IMR-90 (cell line): ENCODE results near the gene QTRT2. TPM values are rescaled to one million over a fixed set of nuclear protein-coding genes. Genes with fewer than 3 reads are reported as not detected.

ENCODE experiments used
- ATAC-seq: fragments of 200-7000 bp; cut with Tn5 transposase; 2 replicates; pipeline ENCODE4 v1.9.1; 2020; ENCODE audit warnings: low read depth, mild to moderate bottlenecking, moderate library complexity
- BruUV-seq: library from RNA; stranded (reverse); fragments of 400-500 nt; replicated peaks from 2 replicates; lab custom pipeline; 2021; lab: Mats Ljungman, UMichigan
- CTCF ChIA-PET: fragments of 300-600 bp; formaldehyde crosslinking; extraction: SDS; loops from one replicate; lab custom pipeline; 2021; ENCODE audit warnings: antibody characterized with exemption; lab: Yijun Ruan, JAX
- POLR2A ChIA-PET: fragments of 300-600 bp; sonication (Branson Sonifier 250); formaldehyde crosslinking; loops from one replicate; lab custom pipeline; 2022; ENCODE audit warnings: antibody characterized with exemption; ENCODE audit not compliant: unreplicated experiment; lab: Charles Lee
- DNase-seq: peaks from one replicate; pipeline ENCODE4 v3.0.0; 2013
- H2AFZ ChIP-seq: replicated peaks from 2 replicates; pipeline ENCODE3; 2013; ENCODE audit warnings: low read length, mild to moderate bottlenecking; ENCODE audit not compliant: poor library complexity
- H2AK5ac ChIP-seq: 2 replicates; pipeline ENCODE4 v1.6.1; 2013; ENCODE audit warnings: low read depth, low read length, inconsistent platforms
- H2AK9ac ChIP-seq: replicated peaks from 2 replicates; pipeline ENCODE3; 2013; ENCODE audit warnings: mild to moderate bottlenecking, low read depth, low read length, moderate library complexity; ENCODE audit not compliant: poor library complexity
- H2BK120ac ChIP-seq: 2 replicates; pipeline ENCODE4 v1.6.1; 2013; ENCODE audit warnings: low read depth, low read length, inconsistent platforms
- H2BK15ac ChIP-seq: 3 replicates; pipeline ENCODE4 v1.6.1; 2013; ENCODE audit warnings: low read depth, low read length, inconsistent platforms
- H2BK20ac ChIP-seq: 2 replicates; pipeline ENCODE4 v1.6.1; 2013; ENCODE audit warnings: low read depth, mild to moderate bottlenecking, inconsistent platforms, low read length, moderate library complexity
- H2BK5ac ChIP-seq: 2 replicates; pipeline ENCODE4 v1.6.1; 2013; ENCODE audit warnings: mild to moderate bottlenecking, low read depth, low read length, inconsistent platforms; ENCODE audit not compliant: poor library complexity, severe bottlenecking
- H3K14ac ChIP-seq: replicated peaks from 2 replicates; pipeline ENCODE4 v1.6.1; 2013; ENCODE audit warnings: low read depth, low read length, inconsistent platforms
- H3K18ac ChIP-seq: 2 replicates; pipeline ENCODE4 v1.6.1; 2013; ENCODE audit warnings: low read depth, low read length, control low read depth
- H3K23ac ChIP-seq: 2 replicates; pipeline ENCODE4 v1.6.1; 2013; ENCODE audit warnings: low read depth, low read length, inconsistent platforms
- H3K27ac ChIP-seq: 2 replicates; pipeline ENCODE4 v1.5.1; 2013; ENCODE audit warnings: mild to moderate bottlenecking, control low read depth, low read length; ENCODE audit not compliant: insufficient read depth
- H3K27me3 ChIP-seq: 2 replicates; pipeline ENCODE4 v1.6.1; 2013; ENCODE audit warnings: low read length; ENCODE audit not compliant: control insufficient read depth, insufficient read depth
- H3K36me3 ChIP-seq: 2 replicates; pipeline ENCODE4 v1.6.1; 2013; ENCODE audit warnings: low read length, mixed read lengths; ENCODE audit not compliant: control insufficient read depth, insufficient read depth
- H3K4ac ChIP-seq: 2 replicates; pipeline ENCODE4 v1.6.1; 2013; ENCODE audit warnings: low read depth, low read length, inconsistent platforms
- H3K4me1 ChIP-seq: 2 replicates; pipeline ENCODE4 v1.6.1; 2013; ENCODE audit warnings: low read length, mixed read lengths; ENCODE audit not compliant: control insufficient read depth, insufficient read depth
- H3K4me2 ChIP-seq: 2 replicates; pipeline ENCODE4 v1.6.1; 2013; ENCODE audit warnings: low read depth, mild to moderate bottlenecking, control low read depth, low read length, moderate library complexity
- H3K4me3 ChIP-seq: 2 replicates; pipeline ENCODE4 v1.5.1; 2013; ENCODE audit warnings: low read depth, mild to moderate bottlenecking, control low read depth, low read length, moderate library complexity; ENCODE audit not compliant: insufficient read depth
- H3K56ac ChIP-seq: 2 replicates; pipeline ENCODE4 v1.6.1; 2013; ENCODE audit warnings: low read length, inconsistent platforms; ENCODE audit not compliant: insufficient read depth; ENCODE audit errors: extremely low read depth
- H3K79me1 ChIP-seq, 2 experiments: 2 replicates each; pipeline ENCODE4 v1.6.1; 2013; ENCODE audit warnings: low read length in 2 of 2, inconsistent platforms in 1 of 2, low read depth in 1 of 2
- H3K9ac ChIP-seq: 2 replicates; pipeline ENCODE4 v1.6.1; 2013; ENCODE audit warnings: low read depth, low read length, control low read depth
- H3K9me1 ChIP-seq: 2 replicates; pipeline ENCODE4 v1.6.1; 2013; ENCODE audit warnings: low read length, inconsistent platforms; ENCODE audit not compliant: insufficient read depth
- H3K9me3 ChIP-seq: 2 replicates; pipeline ENCODE4 v1.6.1; 2013; ENCODE audit warnings: low read length; ENCODE audit not compliant: control insufficient read depth, insufficient read depth
- H4K20me1 ChIP-seq: 2 replicates; pipeline ENCODE4 v1.6.1; 2013; ENCODE audit warnings: low read length, inconsistent platforms; ENCODE audit not compliant: insufficient read depth
- H4K5ac ChIP-seq: 2 replicates; pipeline ENCODE4 v1.6.1; 2013; ENCODE audit warnings: mild to moderate bottlenecking, low read depth, low read length, control low read depth
- H4K8ac ChIP-seq, 2 experiments: 2 replicates each; pipeline ENCODE4 v1.6.1; 2013; ENCODE audit warnings: low read depth in 2 of 2, low read length in 2 of 2, control low read depth in 1 of 2, inconsistent platforms in 1 of 2
- H4K91ac ChIP-seq: 2 replicates; pipeline ENCODE4 v1.6.1; 2013; ENCODE audit warnings: low read depth, low read length, inconsistent platforms; ENCODE audit not compliant: insufficient read depth
- FOS ChIP-seq: fragments of 150-350 bp; IDR thresholded peaks from 2 replicates; pipeline ENCODE4 v1.6.1; 2016; ENCODE audit warnings: low read depth, low read length
- RCOR1 ChIP-seq: IDR thresholded peaks from 2 replicates; pipeline ENCODE4 v1.6.1; 2012; ENCODE audit warnings: mild to moderate bottlenecking, low read length, improper control_type of control experiment; ENCODE audit not compliant: insufficient replicate concordance
- WGBS, 2 experiments: methylation state at CpG; one replicate each; pipeline versions ENCODE4 v1.1.5 to v1.1.7; 2013; ENCODE audit warnings: missing lambda C conversion rate in 2 of 2; ENCODE audit not compliant: insufficient read length in 1 of 2; ENCODE audit errors: extremely low coverage in 2 of 2; 5-methylcytosine and 5-hydroxymethylcytosine counted together
- dilution Hi-C: fragments of 300-500 bp; cut with HindIII; formaldehyde crosslinking; loops from one replicate; pipeline ENCODE4 v1.14.3; 2018; ENCODE audit warnings: low sequenced_read_pairs; ENCODE audit not compliant: unreplicated experiment
- in situ Hi-C: fragments of 300-500 bp; cut with MboI; formaldehyde crosslinking; loops from 3 replicates; pipeline ENCODE4 v1.14.3; 2019; ENCODE audit warnings: low sequenced_read_pairs, inconsistent platforms, mixed read lengths
- intact Hi-C: fragments of 100-400 bp; cut with micrococcal nuclease; formaldehyde crosslinking; loops from 2 replicates; pipeline ENCODE4 v1.10.0; 2022
- polyA plus RNA-seq, 3 experiments: library from polyadenylated mRNA; depleted of rRNA; stranded (reverse); fragments of >200 nt; gene quantifications; 2 replicates each; pipeline ENCODE4 v1.2.3, GENCODE V29; 2012; ENCODE audit warnings: low replicate concordance in 1 of 3
- total RNA-seq: library from RNA; depleted of rRNA; stranded (reverse); fragments of >200 nt; gene quantifications from 2 replicates; pipeline ENCODE4 v1.2.3, GENCODE V29; 2012
- TF ChIP-seq, protein P1 (sequence below): conservative IDR thresholded peaks from 2 replicates; pipeline ENCODE4 v1.5.1; 2012; ENCODE audit warnings: mild to moderate bottlenecking, low read depth, low read length, improper control_type of control experiment
- TF ChIP-seq, protein P2 (sequence below): fragments of 150-350 bp; IDR thresholded peaks from 2 replicates; pipeline ENCODE4 v1.6.1; 2017; ENCODE audit warnings: mild to moderate bottlenecking, antibody characterized with exemption, low read length, low read depth

Gene QTRT2
- total and polyA plus RNA-seq, 2 of the 4 experiments (the other 2 are of a cell fraction) = 7.3 to 15.6 TPM

DNA sequence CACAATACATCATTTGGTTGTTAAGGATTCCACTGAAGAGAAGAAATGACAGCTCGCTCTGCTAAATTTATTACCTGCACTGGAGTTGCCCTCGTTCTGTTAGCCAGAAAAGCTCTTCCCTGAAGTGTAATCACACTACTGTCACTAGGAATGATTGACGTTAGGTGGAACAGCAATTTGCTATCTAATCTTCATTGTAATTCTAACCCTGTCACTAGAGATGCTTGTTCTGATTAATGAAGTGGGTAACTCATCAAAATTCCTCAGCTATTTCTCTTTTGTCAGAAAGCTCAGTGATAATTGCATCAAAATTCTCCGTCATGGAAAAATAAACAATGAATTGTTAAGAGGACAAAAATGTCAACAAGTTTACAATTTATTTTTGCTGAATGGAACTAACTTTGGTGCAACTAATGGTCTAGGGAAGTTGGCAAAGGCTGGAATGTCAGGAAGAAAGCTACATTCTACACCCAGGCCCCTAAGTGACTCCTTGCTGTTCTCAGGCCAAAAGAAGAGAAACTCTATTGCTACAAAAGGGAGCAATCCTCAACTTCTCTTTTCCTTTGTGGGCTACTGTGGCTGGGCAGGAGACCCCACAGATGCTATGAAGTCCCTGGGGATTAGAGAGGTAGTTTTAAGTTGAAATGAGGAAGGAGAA, 34.3 kb upstream of the QTRT2 start:
- H2BK120ac ChIP-seq = no peak overlapping the region
- no peak overlapping the region for H3K4me2 ChIP-seq
- no peak overlapping the region for H3K4ac ChIP-seq
- no peak for TF ChIP-seq FOS
- TF ChIP-seq, protein P1, sequence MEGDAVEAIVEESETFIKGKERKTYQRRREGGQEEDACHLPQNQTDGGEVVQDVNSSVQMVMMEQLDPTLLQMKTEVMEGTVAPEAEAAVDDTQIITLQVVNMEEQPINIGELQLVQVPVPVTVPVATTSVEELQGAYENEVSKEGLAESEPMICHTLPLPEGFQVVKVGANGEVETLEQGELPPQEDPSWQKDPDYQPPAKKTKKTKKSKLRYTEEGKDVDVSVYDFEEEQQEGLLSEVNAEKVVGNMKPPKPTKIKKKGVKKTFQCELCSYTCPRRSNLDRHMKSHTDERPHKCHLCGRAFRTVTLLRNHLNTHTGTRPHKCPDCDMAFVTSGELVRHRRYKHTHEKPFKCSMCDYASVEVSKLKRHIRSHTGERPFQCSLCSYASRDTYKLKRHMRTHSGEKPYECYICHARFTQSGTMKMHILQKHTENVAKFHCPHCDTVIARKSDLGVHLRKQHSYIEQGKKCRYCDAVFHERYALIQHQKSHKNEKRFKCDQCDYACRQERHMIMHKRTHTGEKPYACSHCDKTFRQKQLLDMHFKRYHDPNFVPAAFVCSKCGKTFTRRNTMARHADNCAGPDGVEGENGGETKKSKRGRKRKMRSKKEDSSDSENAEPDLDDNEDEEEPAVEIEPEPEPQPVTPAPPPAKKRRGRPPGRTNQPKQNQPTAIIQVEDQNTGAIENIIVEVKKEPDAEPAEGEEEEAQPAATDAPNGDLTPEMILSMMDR = no peak
- TF ChIP-seq, protein P2, sequence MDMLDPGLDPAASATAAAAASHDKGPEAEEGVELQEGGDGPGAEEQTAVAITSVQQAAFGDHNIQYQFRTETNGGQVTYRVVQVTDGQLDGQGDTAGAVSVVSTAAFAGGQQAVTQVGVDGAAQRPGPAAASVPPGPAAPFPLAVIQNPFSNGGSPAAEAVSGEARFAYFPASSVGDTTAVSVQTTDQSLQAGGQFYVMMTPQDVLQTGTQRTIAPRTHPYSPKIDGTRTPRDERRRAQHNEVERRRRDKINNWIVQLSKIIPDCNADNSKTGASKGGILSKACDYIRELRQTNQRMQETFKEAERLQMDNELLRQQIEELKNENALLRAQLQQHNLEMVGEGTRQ = no peak
- no peak for TF ChIP-seq RCOR1
- 0 out of 2 replicates have a peak, but pooled peaks cover under 1% of the 10 kb centered on the region for H3K9me1 ChIP-seq
- H3K9ac ChIP-seq = no peak overlapping the region
- WGBS, 2 experiments = no CpG with 5 or more reads among the region's 4 CpGs
- ChIA-PET CTCF (interaction anchor here (0.6 kb wide), 1 partner anchor 707 kb away, joined by 3 read pairs; no protein-coding TSS in a partner anchor), POLR2A (no interaction called here)
- H3K27ac ChIP-seq = no peak overlapping the region
- intact Hi-C loops = no loop called here
- H4K20me1 ChIP-seq = no peaks in the 10 kb centered on the region
- H2AK5ac ChIP-seq = no peak overlapping the region
- H2AK9ac ChIP-seq = no peak overlapping the region
- ATAC-seq (no peak), DNase-seq (peak; percentile 1)
- no TSS peak for BruUV-seq
- no peak overlapping the region for H3K23ac ChIP-seq
- no peak overlapping the region for H2BK5ac ChIP-seq
- in situ Hi-C loops = no loop called here
- H3K36me3 ChIP-seq = no peaks in the 10 kb centered on the region
- no peak overlapping the region for H2BK15ac ChIP-seq
- no peak overlapping the region for H3K4me3 ChIP-seq
- H3K9me3 ChIP-seq = no peaks in the 10 kb centered on the region
- no peak overlapping the region for H4K91ac ChIP-seq
- H2BK20ac ChIP-seq = no peak overlapping the region
- H2AFZ ChIP-seq = no peak overlapping the region
- H3K27me3 ChIP-seq = no peaks in the 10 kb centered on the region
- no peak overlapping the region for H4K8ac ChIP-seq
- H3K14ac ChIP-seq = no peak overlapping the region
- H3K79me1 ChIP-seq = no peaks in the 10 kb centered on the region
- no peak overlapping the region for H3K56ac ChIP-seq
- no peak overlapping the region for H4K5ac ChIP-seq
- H3K18ac ChIP-seq = no peak overlapping the region
- 0 out of 2 replicates have a peak, but pooled peaks cover 1% of the 10 kb centered on the region for H3K4me1 ChIP-seq
- dilution Hi-C loops = no loop called here
